GM19397 (cell line): ENCODE results near the gene PCDHGC3.
A peak's percentile ranks its signal among the peaks of the same experiment; 100 is the strongest.

Experiments
- ATAC-seq: cut with Tn5 transposase; IDR thresholded peaks from one replicate; pipeline ENCODE4 v1.9.1; 2021; ENCODE audit warnings: mild to moderate bottlenecking, moderate library complexity; ENCODE audit not compliant: unreplicated experiment

PCDHGC3 gene

GRCh38 chr5:141519605-141520565 is 44.1 kb downstream of the PCDHGC3 start:
- ATAC-seq: no peak

GRCh38 chr5:141521244-141521781 is 45.5 kb downstream of the PCDHGC3 start:
- ATAC-seq: no peak

GRCh38 chr5:141522301-141522700 is 46.5 kb downstream of the PCDHGC3 start:
- no peak for ATAC-seq

- no peak for ATAC-seq
Observed at GRCh38 chr5:141523991-141524390, 48.2 kb downstream of the PCDHGC3 start.

GRCh38 chr5:141524604-141525597 is 49.1 kb downstream of the PCDHGC3 start:
- peak; percentile 57 for ATAC-seq

- no peak for ATAC-seq
Observed at GRCh38 chr5:141525653-141526052, 49.9 kb downstream of the PCDHGC3 start.

GRCh38 chr5:141527426-141527825 is 51.7 kb downstream of the PCDHGC3 start:
- ATAC-seq: no peak
